Effector memory CD4-positive, alpha-beta T cell (primary cell): ENCODE data around the gene SPTA1.

Experiments used
- DNase-seq, 3 donors: peaks; one replicate each; pipeline ENCODE4 v3.0.0-alpha.2; 2020
- H3K27ac ChIP-seq: 2 replicates; pipeline ENCODE4 v1.7.0; 2013; ENCODE audit warnings: mild to moderate bottlenecking, low read length, moderate library complexity; ENCODE audit not compliant: insufficient read depth, poor library complexity, severe bottlenecking
- H3K27me3 ChIP-seq: replicated peaks from 2 replicates; pipeline ENCODE4 v1.7.0; 2013; ENCODE audit warnings: mild to moderate bottlenecking, low read length; ENCODE audit not compliant: insufficient read depth, control insufficient read depth, poor library complexity, severe bottlenecking
- H3K36me3 ChIP-seq: 2 replicates; pipeline ENCODE4 v1.7.0; 2013; ENCODE audit warnings: mild to moderate bottlenecking, low read length, moderate library complexity; ENCODE audit not compliant: control insufficient read depth, insufficient read depth
- H3K4me1 ChIP-seq: 2 replicates; pipeline ENCODE4 v1.7.0; 2013; ENCODE audit warnings: low read length, mild to moderate bottlenecking; ENCODE audit not compliant: control insufficient read depth, insufficient read depth, poor library complexity, severe bottlenecking
- H3K4me3 ChIP-seq: 2 replicates; pipeline ENCODE4 v1.7.0; 2013; ENCODE audit warnings: low read length, low read depth, mild to moderate bottlenecking; ENCODE audit not compliant: insufficient read depth, poor library complexity, severe bottlenecking
- H3K9me3 ChIP-seq: 2 replicates; pipeline ENCODE4 v1.7.0; 2013; ENCODE audit warnings: mild to moderate bottlenecking, low read length, moderate library complexity; ENCODE audit not compliant: control insufficient read depth
- total RNA-seq, 3 donors: gene quantifications; one replicate each; lab custom pipeline; 2026; lab: John Stamatoyannopoulos, UW

Gene SPTA1
- total RNA-seq, result 0 to 0.39 (median 0) reads per million in 3 donors

GRCh38 chr1:158686111-158687009 lies at the start of gene SPTA1:
Gene SPTA1, minus strand, starts transcription at chr1:158686715. Its CDS starts 198 bp downstream, at chr1:158686517.
- Histone ChIP-seq H3K27ac (no peak within 1 kb of the TSS), H3K4me3 (no peak within 1 kb of the TSS)
- no peak for DNase-seq

DNA sequence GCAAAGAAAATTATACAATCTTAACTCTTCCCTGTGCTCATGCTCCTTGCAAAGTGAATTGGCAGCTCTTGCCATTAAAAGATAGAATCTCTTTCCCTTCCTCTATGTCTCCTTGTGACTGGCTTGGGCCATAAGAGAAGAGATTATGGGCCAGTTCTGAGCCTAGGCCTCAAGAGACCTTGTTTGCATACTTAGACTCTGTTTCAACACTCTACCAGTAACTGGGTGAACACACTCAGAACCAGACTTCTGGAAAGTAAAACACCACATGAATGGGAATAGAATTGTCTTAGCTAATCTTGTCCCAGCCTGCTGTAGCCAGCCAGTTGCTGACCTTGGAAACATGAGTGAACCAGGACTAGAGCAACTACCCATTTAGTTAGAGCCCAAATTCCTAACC lies 49.3 kb upstream of the SPTA1 start:
- H3K4me3 ChIP-seq, result no peak overlapping the region
- DNase-seq, result no peak
- no peaks in the 10 kb centered on the region for H3K36me3 ChIP-seq
- H3K27ac ChIP-seq, result no peak overlapping the region
- H3K4me1 ChIP-seq, result no peaks in the 10 kb centered on the region
- H3K27me3 ChIP-seq, result no peaks in the 10 kb centered on the region
- no peaks in the 10 kb centered on the region for H3K9me3 ChIP-seq

More at GRCh38 chr1:158686111-158687009, at the start of gene SPTA1:
- peaks cover 3% of the 10 kb centered on the region for H3K27me3 ChIP-seq
- H3K9me3 ChIP-seq, result no peaks in the 10 kb centered on the region
- H3K36me3 ChIP-seq, result no peaks in the 10 kb centered on the region
- H3K4me1 ChIP-seq, result no peaks in the 10 kb centered on the region

GRCh38 chr1:158732524-158732923 lies 46.0 kb upstream of the SPTA1 start:
- Histone ChIP-seq H3K4me1 (no peaks in the 10 kb centered on the region), H3K36me3 (no peaks in the 10 kb centered on the region)

GRCh38 chr1:158731707-158732106 lies 45.2 kb upstream of the SPTA1 start:
- H3K9me3 ChIP-seq, result no peaks in the 10 kb centered on the region
- H3K4me1 ChIP-seq, result no peaks in the 10 kb centered on the region
- H3K36me3 ChIP-seq, result no peaks in the 10 kb centered on the region
- H3K27me3 ChIP-seq, result no peaks in the 10 kb centered on the region
- H3K4me3 ChIP-seq, result no peak overlapping the region
- DNase-seq, result no peak
- no peak overlapping the region for H3K27ac ChIP-seq

More at GRCh38 chr1:158732524-158732923, 46.0 kb upstream of the SPTA1 start:
- no peak overlapping the region for H3K27ac ChIP-seq
- no peaks in the 10 kb centered on the region for H3K9me3 ChIP-seq
- no peak for DNase-seq
- H3K4me3 ChIP-seq, result no peak overlapping the region
- no peaks in the 10 kb centered on the region for H3K27me3 ChIP-seq

- H3K36me3 ChIP-seq, result no peaks in the 10 kb centered on the region
- no peaks in the 10 kb centered on the region for H3K4me1 ChIP-seq
- no peak overlapping the region for H3K4me3 ChIP-seq
- H3K9me3 ChIP-seq, result no peaks in the 10 kb centered on the region
- DNase-seq, result no peak
- H3K27ac ChIP-seq, result no peak overlapping the region
- no peaks in the 10 kb centered on the region for H3K27me3 ChIP-seq
Observed at GRCh38 chr1:158730453-158730852, 43.9 kb upstream of the SPTA1 start.

DNA sequence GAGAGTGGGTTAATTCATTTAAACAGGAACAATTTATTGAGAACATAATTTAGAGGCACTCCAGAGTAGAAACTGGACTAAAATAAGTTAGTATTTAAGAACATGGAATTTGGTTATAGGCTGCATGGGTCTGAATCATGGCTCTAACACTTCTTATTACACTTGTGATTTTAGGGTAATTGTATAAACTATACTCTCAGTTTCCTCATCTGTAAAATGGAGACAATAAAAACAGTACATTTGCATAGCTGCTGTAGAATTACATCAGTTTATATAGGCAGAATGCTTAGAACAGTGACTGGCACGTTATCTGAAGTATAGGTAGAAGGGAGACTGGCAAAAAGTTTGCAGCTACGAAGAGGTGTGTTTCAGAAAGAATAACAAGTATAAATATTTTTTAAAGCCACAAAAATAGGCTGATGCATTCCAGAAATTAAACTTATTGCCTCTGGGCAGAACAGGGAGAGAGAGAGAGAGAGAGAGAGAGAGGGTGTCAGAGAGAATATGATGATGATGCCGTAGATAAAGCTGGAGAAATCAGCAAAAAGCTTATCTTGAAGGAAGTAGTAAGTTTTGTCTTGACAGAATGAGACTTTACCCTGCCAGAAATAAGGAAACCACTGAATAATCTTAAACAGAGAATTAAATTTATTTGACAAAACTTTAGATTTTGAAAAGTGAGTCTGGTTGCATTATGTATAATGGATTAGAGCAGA lies 42.2 kb upstream of the SPTA1 start:
- Histone ChIP-seq H3K9me3 (no peaks in the 10 kb centered on the region), H3K4me3 (no peak overlapping the region), H3K4me1 (no peaks in the 10 kb centered on the region), H3K36me3 (no peaks in the 10 kb centered on the region), H3K27ac (no peak overlapping the region), H3K27me3 (no peaks in the 10 kb centered on the region)
- no peak for DNase-seq

- H3K27me3 ChIP-seq, result no peaks in the 10 kb centered on the region
- no peaks in the 10 kb centered on the region for H3K9me3 ChIP-seq
- H3K4me1 ChIP-seq, result no peaks in the 10 kb centered on the region
- DNase-seq, result no peak
- no peaks in the 10 kb centered on the region for H3K36me3 ChIP-seq
- no peak overlapping the region for H3K4me3 ChIP-seq
- no peak overlapping the region for H3K27ac ChIP-seq
Observed at GRCh38 chr1:158724442-158724841, 37.9 kb upstream of the SPTA1 start.

DNA sequence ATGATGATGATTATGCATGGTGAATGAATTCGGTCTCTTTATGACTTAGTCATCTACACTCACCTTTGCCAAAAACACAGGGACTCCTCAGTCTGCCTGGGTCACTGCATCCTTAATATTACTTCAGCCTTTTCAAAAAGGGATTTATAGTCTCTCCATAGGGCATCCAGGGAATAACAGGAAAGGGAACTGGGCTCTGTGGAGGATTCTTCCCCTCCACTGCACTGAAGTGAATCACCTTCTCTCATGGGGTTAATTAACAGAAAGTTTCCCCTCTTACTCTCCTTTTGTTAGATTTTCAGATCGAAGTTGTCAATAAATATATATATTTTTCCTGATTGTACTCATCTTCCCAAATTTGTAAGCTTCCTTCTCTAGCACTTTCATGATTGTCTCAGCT lies 34.1 kb upstream of the SPTA1 start, which contains the start of gene OR6K3:
TSS of gene OR6K3 (minus strand) at position 101 of the 400 bp plus-strand sequence. CDS start 2,605 bp downstream, outside the sequence.
- H3K4me3 ChIP-seq, result no peak within 1 kb of the TSS
- no peaks in the 10 kb centered on the region for H3K9me3 ChIP-seq
- no peak within 1 kb of the TSS for H3K27ac ChIP-seq
- no peaks in the 10 kb centered on the region for H3K27me3 ChIP-seq
- H3K36me3 ChIP-seq, result no peaks in the 10 kb centered on the region
- H3K4me1 ChIP-seq, result no peaks in the 10 kb centered on the region
- DNase-seq, result no peak

DNA sequence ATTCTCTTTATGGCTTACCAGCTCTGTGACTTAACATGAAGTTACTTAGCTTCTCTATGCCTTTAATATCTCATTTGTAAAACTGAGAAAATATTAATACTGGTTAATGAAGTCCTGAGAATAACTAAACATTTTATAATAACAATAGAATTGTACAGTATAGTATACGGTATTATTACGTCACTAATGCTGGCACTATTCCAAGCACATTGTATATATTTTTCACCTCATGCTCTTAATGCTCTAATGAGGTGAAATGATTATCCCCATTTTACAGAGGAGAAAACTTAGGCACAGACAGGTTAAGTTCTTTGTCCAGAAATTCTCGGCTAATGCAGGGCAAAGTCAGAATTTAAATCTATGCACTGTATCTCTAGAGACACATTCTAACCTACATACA lies 33.1 kb upstream of the SPTA1 start:
- H3K27ac ChIP-seq, result no peak overlapping the region
- no peaks in the 10 kb centered on the region for H3K4me1 ChIP-seq
- no peaks in the 10 kb centered on the region for H3K36me3 ChIP-seq
- H3K4me3 ChIP-seq, result no peak overlapping the region
- no peaks in the 10 kb centered on the region for H3K27me3 ChIP-seq
- no peak for DNase-seq
- no peaks in the 10 kb centered on the region for H3K9me3 ChIP-seq

DNA sequence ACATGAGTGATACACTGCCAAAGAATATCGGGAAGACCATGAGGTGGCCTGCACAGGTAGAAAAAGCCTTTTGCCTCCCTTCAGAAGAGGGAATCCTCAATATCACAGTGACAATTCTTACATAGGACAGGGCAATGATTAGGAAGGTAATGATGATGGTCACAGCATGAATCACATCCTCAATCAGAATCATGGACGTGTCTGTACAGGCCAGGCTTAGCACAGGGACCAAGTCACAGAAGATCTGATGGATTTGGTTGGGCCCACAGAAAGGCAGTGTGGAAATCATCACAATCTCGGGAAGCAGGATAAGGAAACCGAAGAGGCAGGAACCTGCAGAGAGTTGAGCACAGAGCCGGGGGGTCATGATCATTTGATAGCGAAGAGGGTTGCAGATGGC lies 30.8 kb upstream of the SPTA1 start:
- Histone ChIP-seq H3K4me1 (no peaks in the 10 kb centered on the region), H3K36me3 (no peaks in the 10 kb centered on the region), H3K27me3 (no peaks in the 10 kb centered on the region), H3K27ac (no peak overlapping the region), H3K4me3 (no peak overlapping the region), H3K9me3 (no peaks in the 10 kb centered on the region)
- DNase-seq, result no peak
